Measurements from ENCODE around the gene AOPEP. TPM values are rescaled to one million over a fixed set of nuclear protein-coding genes. Genes with fewer than 3 reads are reported as not detected.

AOPEP gene
- total RNA-seq, 1 donor from 2014 or later = 175 TPM

DNA sequence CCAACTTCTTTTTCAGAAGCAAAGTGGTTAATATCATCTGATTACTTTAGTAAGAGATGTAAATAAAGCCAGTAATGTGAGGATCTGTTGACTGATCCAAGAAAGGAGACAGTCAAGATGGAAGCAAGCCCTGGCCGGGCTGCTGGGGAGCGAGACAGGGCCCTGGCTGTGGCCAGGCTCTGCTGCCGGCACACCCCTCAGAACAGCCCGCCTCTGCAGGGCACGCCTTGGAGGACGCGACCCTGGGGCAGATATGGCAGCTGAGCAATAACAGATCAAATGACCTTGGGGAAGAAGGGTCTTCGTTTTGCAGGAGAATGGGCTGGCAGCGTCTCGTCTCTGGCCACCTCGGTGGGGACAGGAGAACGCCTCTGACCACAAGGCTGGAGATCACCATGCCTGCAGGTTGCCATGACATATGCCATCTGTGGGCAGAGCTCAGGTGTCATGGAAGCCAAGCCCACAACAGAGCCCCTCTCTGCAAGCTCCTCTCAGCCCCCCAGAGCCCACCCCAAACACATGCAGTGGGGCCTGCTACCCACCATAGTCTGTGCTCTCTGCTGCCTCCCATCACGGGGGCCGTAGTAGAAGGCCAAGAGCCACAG, 384.5 kb downstream of the AOPEP start:
- Histone ChIP-seq H3K4me3 (no peak overlapping the region), H3K27ac (replicated peaks) (peak overlapping the region; percentile 36), H3K4me1 (peaks cover 19% of the 10 kb centered on the region), H3K36me3 (peaks cover 39% of the 10 kb centered on the region), H3K27me3 (ENCODE audit: low read depth) (no peaks in the 10 kb centered on the region), H3K9me3 (replicated peaks) (no peaks in the 10 kb centered on the region)
- intact Hi-C loops (cut with micrococcal nuclease) = no loop called here
- TF ChIP-seq CTCF (IDR thresholded peaks at IDR 0.05; ENCODE audit: borderline replicate concordance) = no peak
- no peak for DNase-seq

GRCh38 chr9:95111716-95112115, 385.2 kb downstream of the AOPEP start:
- intact Hi-C loops (cut with micrococcal nuclease) = no loop called here
- Histone ChIP-seq H3K27me3 (ENCODE audit: low read depth) (no peaks in the 10 kb centered on the region), H3K4me1 (peaks cover 26% of the 10 kb centered on the region), H3K27ac (replicated peaks) (no peak overlapping the region), H3K4me3 (no peak overlapping the region), H3K9me3 (replicated peaks) (no peaks in the 10 kb centered on the region), H3K36me3 (peaks cover 35% of the 10 kb centered on the region)
- no peak for TF ChIP-seq CTCF (IDR thresholded peaks at IDR 0.05; ENCODE audit: borderline replicate concordance)
- DNase-seq = no peak

- Histone ChIP-seq H3K4me3 (no peak overlapping the region), H3K36me3 (peaks cover 35% of the 10 kb centered on the region), H3K9me3 (replicated peaks) (no peaks in the 10 kb centered on the region), H3K27ac (replicated peaks) (no peak overlapping the region), H3K27me3 (ENCODE audit: low read depth) (no peaks in the 10 kb centered on the region), H3K4me1 (peaks cover 32% of the 10 kb centered on the region)
- DNase-seq = no peak
- intact Hi-C loops (cut with micrococcal nuclease) = no loop called here
- TF ChIP-seq CTCF (IDR thresholded peaks at IDR 0.05; ENCODE audit: borderline replicate concordance) = no peak
These were observed 386.2 kb downstream of the AOPEP start for GRCh38 chr9:95112436-95113280.

DNA sequence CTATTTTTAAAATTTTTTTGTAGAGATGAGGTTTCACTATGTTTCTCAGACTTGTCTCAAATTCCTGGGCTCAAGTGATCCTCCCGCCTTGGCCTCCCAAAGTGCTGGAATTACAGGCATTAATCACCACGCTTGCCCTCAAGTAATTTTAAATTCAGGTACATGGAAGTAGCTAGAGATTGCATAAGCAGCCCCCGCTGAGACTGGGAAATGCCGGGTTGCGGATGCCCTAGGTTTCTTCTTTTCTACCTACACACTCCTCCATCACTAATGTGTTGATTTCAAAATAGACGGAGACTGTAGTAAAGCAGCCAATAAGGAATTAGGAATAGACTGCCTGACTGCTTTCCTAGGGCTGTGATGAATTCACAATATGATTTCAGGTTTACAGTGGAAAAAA, 388.6 kb downstream of the AOPEP start:
- DNase-seq = no peak
- peaks cover 27% of the 10 kb centered on the region for H3K36me3 ChIP-seq
- H3K27me3 ChIP-seq (ENCODE audit: low read depth) = no peaks in the 10 kb centered on the region
- intact Hi-C loops (cut with micrococcal nuclease) = no loop called here
- H3K9me3 ChIP-seq (replicated peaks) = no peaks in the 10 kb centered on the region
- H3K4me1 ChIP-seq = peaks cover 22% of the 10 kb centered on the region
- TF ChIP-seq CTCF (IDR thresholded peaks at IDR 0.05; ENCODE audit: borderline replicate concordance) = no peak
- no peak overlapping the region for H3K27ac ChIP-seq (replicated peaks)
- no peak overlapping the region for H3K4me3 ChIP-seq

DNA sequence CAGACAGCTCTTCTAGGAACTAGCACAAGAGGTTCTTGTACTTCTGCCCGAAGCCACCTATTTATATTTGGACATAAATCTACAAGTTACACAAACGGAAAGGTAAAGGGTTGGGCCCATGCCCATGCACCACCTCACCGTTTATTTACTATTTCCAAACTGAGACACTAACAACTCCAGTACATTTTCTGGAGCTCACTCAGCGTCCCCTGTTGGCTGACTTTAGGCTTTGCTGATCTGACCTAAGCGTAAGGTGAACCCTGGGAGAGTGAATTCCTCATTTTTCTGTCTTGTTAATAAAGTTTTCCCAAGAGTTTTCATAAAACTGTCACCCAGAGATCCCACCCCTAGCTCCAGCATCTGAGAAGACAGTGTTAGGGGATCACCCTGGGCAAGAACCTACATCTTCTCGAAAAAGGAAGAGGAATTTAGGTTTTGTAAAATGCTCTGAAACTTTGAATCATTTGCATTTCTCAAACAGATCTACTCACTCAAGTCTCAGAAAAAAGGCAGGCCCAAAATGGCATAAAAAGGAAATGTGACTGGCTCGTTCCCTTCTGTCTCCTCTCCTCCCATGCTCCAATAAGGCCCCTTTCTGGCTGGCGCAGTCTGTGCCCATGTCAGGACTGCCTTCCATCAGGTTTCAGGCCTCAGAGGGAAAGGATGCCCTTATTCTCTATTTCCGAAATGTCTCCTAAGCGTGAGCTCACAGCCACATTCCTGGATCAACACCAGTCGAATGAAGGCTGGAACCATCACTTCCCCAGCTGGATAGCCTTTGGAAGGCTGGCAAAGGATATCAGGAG, 389.7 kb downstream of the AOPEP start:
- TF ChIP-seq CTCF (IDR thresholded peaks at IDR 0.05; ENCODE audit: borderline replicate concordance) = peak; percentile 52

More for the DNA sequence above, 389.7 kb downstream of the AOPEP start:
- Histone ChIP-seq H3K4me1 (peaks cover 27% of the 10 kb centered on the region), H3K36me3 (peaks cover 18% of the 10 kb centered on the region), H3K4me3 (no peak overlapping the region), H3K27ac (replicated peaks) (peak overlapping the region; percentile 2), H3K27me3 (ENCODE audit: low read depth) (no peaks in the 10 kb centered on the region), H3K9me3 (replicated peaks) (no peaks in the 10 kb centered on the region)
- no peak for DNase-seq
- intact Hi-C loops (cut with micrococcal nuclease) = no loop called here
